Natural killer cell (primary cell): Measurements from ENCODE around the gene STK24. TPM values are rescaled to one million over a fixed set of nuclear protein-coding genes. Genes with fewer than 3 reads are reported as not detected.

Source experiments
- ATAC-seq, 3 donors: fragments of 150-1000 bp in 2 of 3; fragments of 200-7000 bp in 1 of 3; cut with Tn5 transposase; 1 replicate in 1 of 3; 2 replicates in 2 of 3; pipeline ENCODE4 v1.10.0; 2021; ENCODE audit warnings: mild to moderate bottlenecking in 2 of 3, moderate library complexity in 2 of 3
- DNase-seq, 2 donors: peaks; one replicate each; pipeline versions ENCODE4 v3.0.0 to v3.0.0-alpha.2; 2013 to 2021; ENCODE audit warnings: mixed read lengths in 1 of 2
- H3K27ac ChIP-seq: one replicate; pipeline ENCODE4 v1.5.1; 2013; ENCODE audit warnings: mild to moderate bottlenecking, low read length
- H3K27me3 ChIP-seq: one replicate; pipeline ENCODE4 v1.6.1; 2013; ENCODE audit warnings: low read length; ENCODE audit not compliant: control insufficient read depth, insufficient read depth
- H3K36me3 ChIP-seq: one replicate; pipeline ENCODE4 v1.6.1; 2013; ENCODE audit warnings: low read length; ENCODE audit not compliant: control insufficient read depth, insufficient read depth
- H3K4me1 ChIP-seq: one replicate; pipeline ENCODE4 v1.6.1; 2013; ENCODE audit warnings: low read length; ENCODE audit not compliant: control insufficient read depth, insufficient read depth
- H3K4me3 ChIP-seq: one replicate; pipeline ENCODE4 v1.5.1; 2013; ENCODE audit warnings: low read length
- H3K9me3 ChIP-seq: one replicate; pipeline ENCODE4 v1.6.1; 2013; ENCODE audit warnings: low read length; ENCODE audit not compliant: control insufficient read depth, insufficient read depth
- H3K27ac Mint-ChIP-seq, 2 donors: one replicate each; pipeline ENCODE4 v1.8.0; 2022; ENCODE audit warnings: mild to moderate bottlenecking in 2 of 2, mixed read lengths in 2 of 2, moderate library complexity in 1 of 2
- H3K27me3 Mint-ChIP-seq, 2 donors: one replicate each; pipeline ENCODE4 v1.8.0; 2022; ENCODE audit warnings: low read depth in 2 of 2, mixed read lengths in 2 of 2
- H3K36me3 Mint-ChIP-seq: one replicate; pipeline ENCODE4 v1.8.0; 2022; ENCODE audit warnings: mixed read lengths
- H3K4me1 Mint-ChIP-seq, 2 donors: one replicate each; pipeline ENCODE4 v1.8.0; 2022; ENCODE audit warnings: mixed read lengths in 2 of 2
- H3K4me3 Mint-ChIP-seq: one replicate; pipeline ENCODE4 v1.8.0; 2022; ENCODE audit warnings: mild to moderate bottlenecking, moderate library complexity, mixed read lengths
- H3K9me3 Mint-ChIP-seq, 2 donors: one replicate each; pipeline ENCODE4 v1.8.0; 2022; ENCODE audit warnings: mixed read lengths in 2 of 2
- WGBS: methylation state at CpG from one replicate; pipeline ENCODE4 v1.1.7; 2013; ENCODE audit warnings: missing lambda C conversion rate; ENCODE audit not compliant: insufficient coverage; 5-methylcytosine and 5-hydroxymethylcytosine counted together
- intact Hi-C: fragments of 100-400 bp; cut with micrococcal nuclease; formaldehyde crosslinking; loops from one replicate; pipeline ENCODE4 v1.14.2; 2022
- total RNA-seq, 4 donors: library from RNA; stranded (reverse); fragments of 120-200 nt in 1 of 4; gene quantifications; one replicate each; pipeline versions ENCODE4 v1.2.3 to v1.2.4, GENCODE V29; 2013 to 2022
- TF ChIP-seq, protein P1 (sequence below): fragments of 200-600 bp; IDR thresholded peaks from one replicate; pipeline ENCODE4 v1.8.0; 2022; ENCODE audit warnings: antibody characterized with exemption

The STK24 gene
- total RNA-seq, 3 donors from 2014 or later (not counting 1 experiment from before 2014, with no cell fraction given), result 64.5 to 78.4 (median 70.4) TPM

DNA sequence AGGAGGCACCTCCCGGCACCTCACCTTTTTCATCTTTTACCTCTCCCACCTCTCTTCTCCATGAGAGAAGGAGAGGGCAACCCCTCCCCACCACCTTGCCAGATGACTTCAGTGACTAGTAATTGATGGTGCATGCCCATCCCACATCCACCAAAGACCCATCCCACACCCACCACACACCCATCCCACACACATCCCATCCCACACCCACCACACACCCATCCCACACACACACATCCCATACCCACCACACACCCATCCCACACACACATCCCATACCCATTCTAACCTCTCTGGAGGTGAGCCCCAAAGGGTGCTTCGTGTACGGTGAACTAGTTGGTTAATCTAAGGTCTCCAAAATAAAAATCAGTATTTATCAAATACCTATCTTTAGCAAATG is 44.7 kb downstream of the STK24 start:
- Histone ChIP-seq H3K4me1 (peaks cover 28% of the 10 kb centered on the region), H3K27ac (no peak overlapping the region), H3K9me3 (no peaks in the 10 kb centered on the region), H3K27me3 (no peaks in the 10 kb centered on the region), H3K36me3 (no peaks in the 10 kb centered on the region), H3K4me3 (no peak overlapping the region)
- 100% methylated on average over 3 of the region's 3 CpGs for WGBS
- TF ChIP-seq, protein P1, sequence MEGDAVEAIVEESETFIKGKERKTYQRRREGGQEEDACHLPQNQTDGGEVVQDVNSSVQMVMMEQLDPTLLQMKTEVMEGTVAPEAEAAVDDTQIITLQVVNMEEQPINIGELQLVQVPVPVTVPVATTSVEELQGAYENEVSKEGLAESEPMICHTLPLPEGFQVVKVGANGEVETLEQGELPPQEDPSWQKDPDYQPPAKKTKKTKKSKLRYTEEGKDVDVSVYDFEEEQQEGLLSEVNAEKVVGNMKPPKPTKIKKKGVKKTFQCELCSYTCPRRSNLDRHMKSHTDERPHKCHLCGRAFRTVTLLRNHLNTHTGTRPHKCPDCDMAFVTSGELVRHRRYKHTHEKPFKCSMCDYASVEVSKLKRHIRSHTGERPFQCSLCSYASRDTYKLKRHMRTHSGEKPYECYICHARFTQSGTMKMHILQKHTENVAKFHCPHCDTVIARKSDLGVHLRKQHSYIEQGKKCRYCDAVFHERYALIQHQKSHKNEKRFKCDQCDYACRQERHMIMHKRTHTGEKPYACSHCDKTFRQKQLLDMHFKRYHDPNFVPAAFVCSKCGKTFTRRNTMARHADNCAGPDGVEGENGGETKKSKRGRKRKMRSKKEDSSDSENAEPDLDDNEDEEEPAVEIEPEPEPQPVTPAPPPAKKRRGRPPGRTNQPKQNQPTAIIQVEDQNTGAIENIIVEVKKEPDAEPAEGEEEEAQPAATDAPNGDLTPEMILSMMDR, result no peak
- Mint-ChIP-seq H3K9me3 (no peaks in the 10 kb centered on the region), H3K27ac (no peak overlapping the region), H3K36me3 (no peaks in the 10 kb centered on the region), H3K27me3 (no peaks in the 10 kb centered on the region), H3K4me3 (no peak overlapping the region), H3K4me1 (peaks cover 84 to 92% of the 10 kb centered on the region in 2 donors)
- no peak for ATAC-seq
- DNase-seq, result no peak
- intact Hi-C loops, result no loop called here

DNA sequence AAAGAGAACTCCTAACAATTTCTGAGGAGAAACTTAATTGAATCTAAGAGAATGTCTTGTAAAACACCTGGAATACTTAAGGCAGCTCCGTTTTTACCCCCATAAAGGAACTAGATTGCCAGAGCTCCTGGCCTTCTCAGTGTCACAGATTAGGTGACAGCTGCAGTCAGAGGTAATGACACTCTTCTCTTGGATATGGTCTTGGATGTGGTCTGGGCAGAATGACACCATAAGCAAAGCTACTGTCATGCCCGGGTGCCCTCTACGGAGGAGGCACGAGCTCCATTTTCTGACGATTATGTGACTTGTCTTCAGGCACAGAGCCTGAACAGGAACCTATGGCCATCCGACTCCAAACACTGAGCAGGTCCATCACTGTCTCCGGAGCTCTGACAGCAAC is 46.7 kb downstream of the STK24 start:
- Mint-ChIP-seq H3K36me3 (no peaks in the 10 kb centered on the region), H3K9me3 (no peaks in the 10 kb centered on the region), H3K27ac (peak overlapping the region in 1 of 2 donors; percentile 21), H3K4me1 (peaks cover 81 to 91% of the 10 kb centered on the region in 2 donors), H3K4me3 (no peak overlapping the region), H3K27me3 (no peaks in the 10 kb centered on the region)
- Histone ChIP-seq H3K36me3 (no peaks in the 10 kb centered on the region), H3K27ac (no peak overlapping the region), H3K4me3 (no peak overlapping the region), H3K9me3 (no peaks in the 10 kb centered on the region), H3K4me1 (peaks cover 35% of the 10 kb centered on the region), H3K27me3 (no peaks in the 10 kb centered on the region)
- intact Hi-C loops, result no loop called here
- DNase-seq (no peak), ATAC-seq (no peak)
- TF ChIP-seq, protein P1, result no peak
- WGBS, result 95% methylated on average over 7 of the region's 7 CpGs

DNA sequence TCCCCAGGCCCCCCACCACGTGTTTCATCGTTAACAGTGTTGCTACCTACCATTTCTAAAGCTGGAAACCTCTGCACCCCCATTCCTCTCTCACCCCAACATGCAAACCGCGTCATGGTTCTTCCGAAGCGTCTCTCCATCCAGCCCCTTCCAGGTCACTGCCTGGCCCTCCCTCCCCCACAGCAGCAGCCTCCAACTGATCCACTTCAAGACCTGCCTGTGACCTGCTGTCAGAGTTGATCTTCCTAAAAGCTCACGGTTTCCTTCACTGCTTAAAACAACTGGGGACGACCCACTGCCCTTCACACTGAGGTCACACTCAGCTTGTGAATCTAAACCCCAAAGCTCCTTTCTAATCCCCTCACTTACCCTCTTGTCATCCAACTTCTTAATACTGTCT is 47.7 kb downstream of the STK24 start:
- Mint-ChIP-seq H3K27me3 (no peaks in the 10 kb centered on the region), H3K9me3 (no peaks in the 10 kb centered on the region), H3K27ac (peak overlapping the region; percentile 21 to 56), H3K4me3 (no peak overlapping the region), H3K36me3 (no peaks in the 10 kb centered on the region), H3K4me1 (peaks cover 76 to 92% of the 10 kb centered on the region in 2 donors)
- 91% methylated on average over 8 of the region's 8 CpGs for WGBS
- H3K36me3 ChIP-seq, result no peaks in the 10 kb centered on the region
- H3K9me3 ChIP-seq, result no peaks in the 10 kb centered on the region
- ATAC-seq (no peak), DNase-seq (no peak)
- H3K4me3 ChIP-seq, result no peak overlapping the region
- TF ChIP-seq, protein P1, result no peak
- no peak overlapping the region for H3K27ac ChIP-seq
- peaks cover 46% of the 10 kb centered on the region for H3K4me1 ChIP-seq
- intact Hi-C loops, result no loop called here
- no peaks in the 10 kb centered on the region for H3K27me3 ChIP-seq

DNA sequence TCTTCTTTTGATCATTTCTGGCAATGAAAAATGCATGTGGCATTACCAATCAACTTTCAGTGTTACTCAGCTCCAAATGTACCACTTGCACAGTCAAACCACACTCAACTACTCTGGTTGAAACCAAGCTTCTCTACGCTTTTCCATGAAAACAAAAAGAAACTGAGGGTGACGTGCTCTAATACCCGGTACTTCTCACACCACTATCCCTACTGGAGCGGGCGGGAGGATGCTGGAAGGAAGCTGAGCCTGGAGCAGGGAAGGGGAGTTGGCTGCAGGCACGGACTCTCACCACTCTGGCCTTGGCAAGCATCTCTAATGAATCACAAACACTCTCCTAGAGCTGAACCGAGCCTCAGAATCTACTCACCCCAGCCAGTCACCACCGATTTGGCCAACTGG is 48.2 kb downstream of the STK24 start:
- Mint-ChIP-seq H3K27ac (peak overlapping the region in 1 of 2 donors; percentile 56), H3K27me3 (no peaks in the 10 kb centered on the region), H3K9me3 (no peaks in the 10 kb centered on the region), H3K4me3 (no peak overlapping the region), H3K4me1 (peaks cover 76 to 92% of the 10 kb centered on the region in 2 donors), H3K36me3 (no peaks in the 10 kb centered on the region)
- ATAC-seq, result no peak
- Histone ChIP-seq H3K4me3 (no peak overlapping the region), H3K4me1 (peaks cover 51% of the 10 kb centered on the region), H3K36me3 (no peaks in the 10 kb centered on the region), H3K9me3 (no peaks in the 10 kb centered on the region), H3K27me3 (no peaks in the 10 kb centered on the region), H3K27ac (no peak overlapping the region)
- intact Hi-C loops, result no loop called here
- TF ChIP-seq, protein P1, result no peak
- no peak for DNase-seq
- 77% methylated on average over 8 of the region's 8 CpGs for WGBS
